GM23248 (cell line): ENCODE results near the gene TBC1D3B. TPM values are rescaled to one million over a fixed set of nuclear protein-coding genes. Genes with fewer than 3 reads are reported as not detected.

ENCODE experiments used
- DNase-seq: peaks from one replicate; pipeline ENCODE4 v3.0.0-alpha.2; 2015
- H2AFZ ChIP-seq: fragments of 200-600 bp; sonication (generic); 2 replicates; pipeline ENCODE4 v1.6.1; 2016; ENCODE audit warnings: antibody characterized with exemption
- H3F3A ChIP-seq: fragments of 200-600 bp; sonication (generic); 2 replicates; pipeline ENCODE4 v1.6.1; 2016; ENCODE audit warnings: mild to moderate bottlenecking, antibody characterized with exemption, mixed run types; ENCODE audit not compliant: insufficient read depth
- H3K27ac ChIP-seq: fragments of 200-600 bp; sonication (generic); 2 replicates; pipeline ENCODE4 v1.5.1; 2016; ENCODE audit warnings: mild to moderate bottlenecking
- H3K27me3 ChIP-seq: fragments of 200-600 bp; sonication (generic); replicated peaks from 2 replicates; pipeline ENCODE4 v1.6.1; 2016; ENCODE audit warnings: mild to moderate bottlenecking; ENCODE audit not compliant: insufficient read depth
- H3K36me3 ChIP-seq: fragments of 200-600 bp; sonication (generic); 2 replicates; pipeline ENCODE4 v1.6.1; 2016; ENCODE audit warnings: low read depth, mild to moderate bottlenecking
- H3K4me1 ChIP-seq: fragments of 200-600 bp; sonication (generic); 2 replicates; pipeline ENCODE4 v1.6.1; 2016; ENCODE audit warnings: mild to moderate bottlenecking; ENCODE audit not compliant: insufficient read depth
- H3K4me2 ChIP-seq: fragments of 200-600 bp; sonication (generic); one replicate; pipeline ENCODE4 v1.6.1; 2016; ENCODE audit warnings: mild to moderate bottlenecking; ENCODE audit not compliant: unreplicated experiment
- H3K4me3 ChIP-seq: fragments of 200-600 bp; sonication (generic); 2 replicates; pipeline ENCODE4 v1.5.1; 2016; ENCODE audit warnings: mild to moderate bottlenecking
- H3K79me2 ChIP-seq: fragments of 200-600 bp; sonication (generic); 2 replicates; pipeline ENCODE4 v1.6.1; 2016; ENCODE audit warnings: mild to moderate bottlenecking; ENCODE audit not compliant: insufficient read depth
- H3K9ac ChIP-seq: fragments of 200-600 bp; sonication (generic); 2 replicates; pipeline ENCODE4 v1.6.1; 2016; ENCODE audit warnings: mild to moderate bottlenecking
- H3K9me2 ChIP-seq: fragments of 200-600 bp; sonication (generic); 2 replicates; pipeline ENCODE4 v1.6.1; 2016; ENCODE audit warnings: mixed run types, mild to moderate bottlenecking, moderate library complexity; ENCODE audit not compliant: insufficient read depth
- H3K9me3 ChIP-seq: fragments of 200-600 bp; sonication (generic); one replicate; pipeline ENCODE4 v1.6.1; 2017; ENCODE audit warnings: low read depth
- H4K20me1 ChIP-seq: fragments of 200-600 bp; sonication (generic); 2 replicates; pipeline ENCODE4 v1.6.0; 2016; ENCODE audit not compliant: insufficient read depth
- EZH2 ChIP-seq: fragments of 200-600 bp; sonication (generic); IDR thresholded peaks from 2 replicates; pipeline ENCODE4 v1.6.1; 2018; ENCODE audit warnings: antibody characterized with exemption, mild to moderate bottlenecking; ENCODE audit not compliant: insufficient read depth, poor library complexity, severe bottlenecking
- EZH2phosphoT487 ChIP-seq: fragments of 200-600 bp; sonication (generic); IDR thresholded peaks from 2 replicates; pipeline ENCODE4 v1.6.1; 2018; ENCODE audit warnings: antibody characterized with exemption, moderate library complexity, mild to moderate bottlenecking, low read depth; ENCODE audit not compliant: insufficient read depth
- WGBS, 2 experiments: methylation state at CpG; one replicate each; pipeline ENCODE4 v1.1.6; 2015 to 2017; ENCODE audit warnings: low lambda C conversion rate in 2 of 2, low coverage in 1 of 2; ENCODE audit errors: missing lambda C conversion rate in 2 of 2; 5-methylcytosine and 5-hydroxymethylcytosine counted together
- in situ Hi-C: fragments of 300-500 bp; cut with MboI; formaldehyde crosslinking; loops from 2 replicates; pipeline ENCODE4 v1.15.0; 2020
- polyA plus RNA-seq: library from polyadenylated mRNA; unstranded; fragments of >200 nt; fragmentation: Nextera tagmentation; extraction: Ambion mirVana; gene quantifications from 2 replicates; pipeline ENCODE4 v1.2.1, GENCODE V29; 2016
- total RNA-seq: library from RNA; depleted of rRNA; stranded (reverse); fragments of >200 nt; shearing (Covaris generic); gene quantifications from 2 replicates; pipeline ENCODE4 v1.2.3, GENCODE V29; 2014

TBC1D3B gene
- total and polyA plus RNA-seq, 2 experiments from 2014 or later = 0.64 TPM; not detected in 1

GRCh38 chr17:36132421-36132831, 44.0 kb downstream of the TBC1D3B start:
- Histone ChIP-seq H3K9me2 (no peaks in the 10 kb centered on the region), H3K9ac (no peak overlapping the region), H3K79me2 (no peaks in the 10 kb centered on the region), H3K4me1 (no peaks in the 10 kb centered on the region), H3K9me3 (no peaks in the 10 kb centered on the region), H4K20me1 (no peaks in the 10 kb centered on the region), H3K4me2 (no peak overlapping the region), H3K27ac (no peak overlapping the region), H3K27me3 (no peaks in the 10 kb centered on the region; the same call in 1 of the 2 replicates), H2AFZ (no peak overlapping the region), H3K4me3 (no peak overlapping the region), H3F3A (no peaks in the 10 kb centered on the region), H3K36me3 (no peaks in the 10 kb centered on the region)
- 37 to 57% methylated on average over 2 of the region's 2 CpGs for WGBS, 2 experiments
- no peak for TF ChIP-seq EZH2phosphoT487
- TF ChIP-seq EZH2 = no peak
- in situ Hi-C loops = no loop called here
- DNase-seq = no peak

DNA sequence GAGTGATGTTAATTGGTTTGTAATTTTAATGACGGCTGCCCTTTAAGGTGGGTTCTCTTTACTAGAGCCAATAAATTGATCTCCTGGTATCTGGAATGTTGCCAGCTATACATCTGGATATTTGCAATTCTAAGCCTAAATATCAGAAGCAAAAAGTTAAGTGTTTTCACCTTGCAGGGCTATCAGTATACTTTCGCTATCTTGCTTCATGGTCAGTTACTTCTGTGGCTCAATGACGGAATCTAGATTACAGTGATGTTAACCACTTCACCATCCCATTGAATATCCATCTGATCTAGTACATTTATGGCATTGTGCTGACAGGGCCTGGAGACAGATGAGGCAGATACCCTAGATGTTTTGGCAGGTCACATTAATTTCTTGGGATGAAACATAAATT, 44.5 kb downstream of the TBC1D3B start:
- Histone ChIP-seq H4K20me1 (no peaks in the 10 kb centered on the region), H3K79me2 (no peaks in the 10 kb centered on the region), H3K4me1 (no peaks in the 10 kb centered on the region), H3K4me2 (no peak overlapping the region), H3K9me2 (no peaks in the 10 kb centered on the region), H3K27me3 (no peaks in the 10 kb centered on the region; the same call in 1 of the 2 replicates), H3K9ac (no peak overlapping the region), H2AFZ (no peak overlapping the region), H3K27ac (no peak overlapping the region), H3F3A (no peaks in the 10 kb centered on the region), H3K36me3 (no peaks in the 10 kb centered on the region), H3K9me3 (no peaks in the 10 kb centered on the region), H3K4me3 (no peak overlapping the region)
- 40 to 44% methylated on average over 3 of the region's 3 CpGs for WGBS, 2 experiments
- no peak for DNase-seq
- no peak for TF ChIP-seq EZH2phosphoT487
- no peak for TF ChIP-seq EZH2
- in situ Hi-C loops = no loop called here

DNA sequence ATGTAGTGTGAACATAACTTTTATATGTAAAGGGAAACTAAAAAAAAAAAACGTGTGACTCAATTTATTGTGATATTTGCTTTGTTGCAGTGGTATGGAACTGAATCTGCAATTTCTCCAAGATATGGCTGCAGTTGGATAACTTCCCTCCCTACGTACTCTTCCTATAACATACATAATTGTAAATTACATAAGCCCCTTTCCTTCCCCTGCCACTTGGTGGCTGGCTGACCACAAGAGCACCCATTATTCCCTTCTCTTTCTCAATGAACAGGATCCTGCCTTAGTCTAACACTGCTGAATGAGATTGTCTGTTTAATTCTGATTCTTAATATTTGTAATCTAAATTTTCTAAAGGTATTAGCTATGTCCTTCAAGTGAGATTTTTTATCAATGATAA, 45.0 kb downstream of the TBC1D3B start:
- H4K20me1 ChIP-seq = no peaks in the 10 kb centered on the region
- no peak overlapping the region for H2AFZ ChIP-seq
- H3K4me3 ChIP-seq = no peak overlapping the region
- no peak overlapping the region for H3K27ac ChIP-seq
- DNase-seq = no peak
- no peaks in the 10 kb centered on the region for H3K79me2 ChIP-seq
- no peaks in the 10 kb centered on the region for H3K9me2 ChIP-seq
- WGBS, 2 experiments = 11 to 13% methylated on average over 2 of the region's 2 CpGs
- H3K9ac ChIP-seq = no peak overlapping the region
- H3K4me2 ChIP-seq = no peak overlapping the region
- no peaks in the 10 kb centered on the region for H3K4me1 ChIP-seq
- H3K27me3 ChIP-seq = no peaks in the 10 kb centered on the region; the same call in 1 of the 2 replicates
- H3F3A ChIP-seq = no peaks in the 10 kb centered on the region
- H3K9me3 ChIP-seq = no peaks in the 10 kb centered on the region
- no peak for TF ChIP-seq EZH2phosphoT487
- TF ChIP-seq EZH2 = no peak
- H3K36me3 ChIP-seq = no peaks in the 10 kb centered on the region
- in situ Hi-C loops = no loop called here

DNA sequence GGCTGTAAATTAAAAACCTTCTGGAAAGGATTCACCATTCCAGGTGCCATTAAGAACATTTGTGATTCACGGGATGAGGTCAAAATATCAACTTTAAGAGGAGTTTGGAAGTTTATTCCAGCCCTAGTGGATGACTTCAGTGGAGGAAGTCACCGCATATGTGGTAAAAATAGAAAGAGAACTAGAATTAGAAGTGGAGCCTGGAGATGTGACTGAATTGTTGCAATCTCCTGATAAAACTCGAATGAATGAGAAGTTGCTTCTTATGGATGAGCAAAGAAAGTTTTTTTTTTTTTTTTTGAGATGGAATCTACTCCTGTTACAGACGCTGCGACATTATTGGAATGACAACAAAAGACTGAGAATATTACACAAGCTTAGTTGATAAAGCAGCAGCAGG, 46.1 kb downstream of the TBC1D3B start:
- in situ Hi-C loops = no loop called here
- H3K79me2 ChIP-seq = no peaks in the 10 kb centered on the region
- WGBS, 2 experiments = 28 to 29% methylated on average over 5 of the region's 5 CpGs

DNA sequence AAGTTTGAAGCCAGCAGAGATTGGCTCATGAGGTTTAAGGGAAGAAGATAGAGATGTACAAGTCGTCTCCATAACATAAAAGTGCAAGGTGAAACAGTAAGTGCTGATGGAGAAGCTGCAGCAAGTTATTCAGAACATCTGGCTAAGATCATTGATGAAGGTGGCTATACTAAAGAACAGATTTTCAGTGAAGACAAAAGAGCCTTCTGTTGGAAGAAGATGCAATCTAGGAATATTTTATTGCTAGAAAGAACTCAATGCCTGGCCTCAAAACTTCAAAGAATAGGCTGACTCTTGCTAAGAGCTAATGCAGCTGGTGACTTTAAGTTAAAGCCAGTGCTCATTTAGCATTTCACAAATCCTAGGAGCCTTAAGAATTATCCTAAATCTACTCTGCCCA, 46.8 kb downstream of the TBC1D3B start:
- Histone ChIP-seq H3K9ac (no peak overlapping the region), H3K27me3 (no peaks in the 10 kb centered on the region; the same call in 1 of the 2 replicates), H2AFZ (no peak overlapping the region), H3K9me2 (no peaks in the 10 kb centered on the region), H3K79me2 (no peaks in the 10 kb centered on the region), H3K36me3 (no peaks in the 10 kb centered on the region), H4K20me1 (no peaks in the 10 kb centered on the region), H3K4me1 (no peaks in the 10 kb centered on the region), H3K27ac (no peak overlapping the region), H3F3A (no peaks in the 10 kb centered on the region), H3K4me3 (no peak overlapping the region), H3K4me2 (no peak overlapping the region), H3K9me3 (no peaks in the 10 kb centered on the region)
- in situ Hi-C loops = no loop called here
- no peak for DNase-seq
- TF ChIP-seq EZH2phosphoT487 = no peak
- TF ChIP-seq EZH2 = no peak
- WGBS, 2 experiments = 0% methylated on average over 1 of the region's 1 CpG

More for the DNA sequence above, 46.1 kb downstream of the TBC1D3B start:
- Histone ChIP-seq H3K4me2 (no peak overlapping the region), H3K4me3 (no peak overlapping the region), H3K27ac (no peak overlapping the region), H3K9me2 (no peaks in the 10 kb centered on the region), H3F3A (no peaks in the 10 kb centered on the region), H4K20me1 (no peaks in the 10 kb centered on the region), H3K4me1 (no peaks in the 10 kb centered on the region), H3K9ac (no peak overlapping the region), H3K27me3 (no peaks in the 10 kb centered on the region; the same call in 1 of the 2 replicates), H3K9me3 (no peaks in the 10 kb centered on the region), H2AFZ (no peak overlapping the region), H3K36me3 (no peaks in the 10 kb centered on the region)
- DNase-seq = no peak
- TF ChIP-seq EZH2phosphoT487 = no peak
- no peak for TF ChIP-seq EZH2
